Ramos (cell line): Measurements from ENCODE around the gene CDCA3.

Experiments used
- in situ Hi-C: fragments of 300-500 bp; cut with MboI; formaldehyde crosslinking; loops from one replicate; pipeline ENCODE4 v1.14.3; 2022; ENCODE audit warnings: low sequenced_read_pairs; ENCODE audit not compliant: unreplicated experiment

CDCA3 gene

DNA sequence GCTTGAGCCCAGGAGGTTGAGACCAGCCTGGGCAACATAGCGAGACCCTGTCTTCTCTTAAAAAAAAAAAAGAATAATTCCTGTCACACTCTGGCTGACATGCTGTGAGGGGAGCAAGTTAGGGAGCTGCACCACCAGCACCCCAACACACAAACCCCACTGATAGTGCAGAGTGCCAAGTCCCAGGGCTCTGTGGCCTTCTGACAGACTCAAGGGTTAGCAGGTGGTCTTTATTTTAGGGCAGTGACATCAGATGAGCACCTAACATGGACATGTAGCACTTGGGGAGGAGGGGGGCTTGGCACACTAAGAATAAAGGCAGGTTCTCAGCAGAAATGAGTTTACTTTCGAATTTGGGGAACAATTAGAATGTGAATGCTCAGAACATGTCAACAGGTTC is 7.7 kb upstream of the CDCA3 start:
- in situ Hi-C loops = no loop called here

DNA sequence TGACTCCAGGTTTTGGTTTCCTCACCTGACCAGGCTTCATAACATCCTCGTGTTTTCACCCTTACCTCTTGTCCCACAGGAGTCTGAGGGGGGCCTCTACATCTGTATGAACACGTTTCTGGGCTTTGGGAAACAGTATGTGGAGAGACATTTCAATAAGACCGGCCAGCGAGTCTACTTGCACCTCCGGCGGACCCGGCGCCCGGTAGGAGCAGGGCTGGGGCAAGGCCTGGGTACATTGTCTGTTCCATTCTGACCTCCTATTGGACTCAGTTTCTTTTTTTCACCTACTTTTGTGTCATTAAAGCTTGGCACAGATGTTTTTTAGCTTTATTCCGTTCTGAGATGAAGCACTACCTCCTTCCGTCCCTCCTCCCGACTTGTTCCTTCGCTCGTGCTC is 4.2 kb upstream of the CDCA3 start:
- in situ Hi-C loops = no loop called here

GRCh38 chr12:6854036-6854435 is 3.0 kb upstream of the CDCA3 start:
- in situ Hi-C loops = no loop called here

GRCh38 chr12:6853626-6854025 is 2.5 kb upstream of the CDCA3 start:
- in situ Hi-C loops = no loop called here

- in situ Hi-C loops = no loop called here
Observed at GRCh38 chr12:6852651-6853354, 1.7 kb upstream of the CDCA3 start.

- in situ Hi-C loops = no loop called here
Observed at GRCh38 chr12:6851921-6852650, 1.0 kb upstream of the CDCA3 start, which contains the start of gene USP5. Gene USP5 (plus strand): TSS chr12:6852150. CDS start chr12:6852180, 30 bp downstream.

- in situ Hi-C loops = no loop called here
Observed at GRCh38 chr12:6850796-6851152, 312 bp downstream of the CDCA3 start.

- in situ Hi-C loops = no loop called here
Observed at GRCh38 chr12:6849976-6850560, 1.0 kb downstream of the CDCA3 start.

GRCh38 chr12:6849427-6849826 is 1.7 kb downstream of the CDCA3 start:
- in situ Hi-C loops = no loop called here

DNA sequence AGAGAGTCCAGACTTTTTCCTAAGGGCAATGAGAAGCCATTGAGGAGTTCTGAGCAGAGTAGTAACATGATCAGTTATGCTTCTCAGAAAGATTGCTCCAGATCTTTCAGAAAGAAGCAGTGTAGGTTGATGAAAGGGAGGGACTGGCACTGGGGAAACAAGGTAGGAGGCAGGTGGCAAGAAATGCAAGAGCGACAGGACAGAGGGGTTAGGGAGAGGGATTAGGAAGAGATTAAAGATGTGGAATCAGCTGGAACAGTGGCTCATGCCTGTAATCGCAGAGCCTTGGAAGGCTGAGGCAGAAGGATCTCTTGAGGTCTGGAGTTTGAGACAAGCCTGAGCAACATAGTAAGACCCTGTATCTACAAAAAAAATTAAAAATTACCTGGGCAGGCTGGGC is 3.4 kb downstream of the CDCA3 start:
- in situ Hi-C loops = no loop called here

DNA sequence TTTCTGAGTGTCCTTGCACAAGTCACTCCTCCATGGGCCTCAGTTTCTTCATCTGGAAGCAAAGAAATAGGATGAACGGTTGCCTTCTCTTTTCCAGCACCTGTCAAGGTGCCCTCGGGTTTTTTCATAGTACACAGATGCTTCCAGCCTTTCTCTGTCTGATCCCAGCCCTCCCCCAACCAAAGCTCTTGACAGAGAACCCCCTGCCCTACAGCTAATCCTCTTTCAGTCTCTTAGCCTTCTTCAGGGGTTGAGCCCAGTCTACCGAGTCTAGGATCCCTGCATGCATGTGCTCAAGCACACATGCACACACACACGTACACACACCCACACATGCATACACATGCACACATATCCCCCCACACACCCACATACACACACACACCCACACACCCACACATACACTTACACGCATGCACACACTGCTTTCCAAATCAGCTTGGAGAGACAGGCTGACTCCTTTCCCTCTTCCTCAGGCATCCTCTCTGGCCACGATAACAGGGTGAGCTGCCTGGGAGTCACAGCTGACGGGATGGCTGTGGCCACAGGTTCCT is 4.7 kb downstream of the CDCA3 start:
- in situ Hi-C loops = no loop called here

- in situ Hi-C loops = no loop called here
Observed at GRCh38 chr12:6845395-6845794, 5.7 kb downstream of the CDCA3 start.

- in situ Hi-C loops = no loop called here
Observed at GRCh38 chr12:6843118-6843902, 7.8 kb downstream of the CDCA3 start.

- in situ Hi-C loops = no loop called here
Observed at GRCh38 chr12:6842075-6842474, 9.0 kb downstream of the CDCA3 start.

DNA sequence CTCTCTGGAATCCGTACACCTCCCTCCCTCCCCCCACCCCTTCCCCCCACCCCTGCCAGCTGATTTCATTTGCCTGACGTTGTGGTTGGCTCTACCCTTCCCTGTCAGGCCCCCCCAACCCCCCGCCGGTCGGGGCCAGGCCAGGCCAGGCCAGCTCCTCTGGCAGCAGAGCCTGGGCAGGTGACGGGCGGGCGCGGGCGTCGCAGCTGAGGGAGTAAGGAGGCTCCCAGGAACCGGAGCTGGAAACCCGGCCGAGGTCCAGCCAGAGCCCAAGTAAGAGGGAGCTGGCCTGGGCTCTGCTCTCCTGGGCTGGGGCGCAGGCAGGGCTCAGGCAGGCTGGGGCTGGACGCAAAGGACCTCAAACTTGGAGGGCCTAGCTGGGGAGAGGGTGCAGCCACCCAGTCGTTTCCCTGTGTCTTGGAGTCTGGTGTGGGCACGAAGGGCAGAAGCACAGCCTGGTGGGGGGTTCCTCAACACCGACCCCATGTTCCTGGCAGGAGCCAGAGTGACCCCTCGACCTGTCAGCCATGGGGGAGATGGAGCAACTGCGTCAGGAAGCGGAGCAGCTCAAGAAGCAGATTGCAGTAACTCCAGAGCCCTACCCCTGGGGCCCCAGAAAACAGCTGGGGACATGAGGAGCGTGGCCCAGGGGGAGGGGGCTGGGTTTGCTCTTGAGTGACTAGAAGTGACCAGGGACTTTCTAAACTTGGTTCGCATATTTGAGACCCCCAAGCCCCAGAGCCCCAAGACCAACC is 10.1 kb downstream of the CDCA3 start, which contains the start of gene GNB3:
GNB3 (plus strand) TSS at position 165 of the 755 bp plus-strand sequence; CDS start at position 528, 363 bp downstream.
- in situ Hi-C loops = no loop called here

DNA sequence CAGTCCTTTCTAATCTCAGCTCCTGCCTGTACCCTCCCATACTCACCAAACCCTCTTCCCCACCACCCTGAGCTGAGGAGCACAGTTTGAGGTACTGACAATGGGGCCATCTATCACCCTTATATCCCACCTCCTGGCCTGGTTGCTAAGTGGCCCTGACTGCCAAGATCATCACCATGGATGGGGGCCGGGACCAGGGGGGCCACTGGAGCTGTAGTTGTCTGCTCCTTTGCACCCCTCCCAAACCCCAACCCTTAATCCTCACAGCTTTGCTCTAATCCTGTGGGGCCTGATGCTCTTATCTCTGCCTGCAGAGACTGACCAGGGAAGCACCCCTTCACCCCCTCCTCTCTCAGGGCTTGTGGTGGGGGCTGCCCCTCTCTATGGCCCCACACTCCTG is 10.8 kb downstream of the CDCA3 start:
- in situ Hi-C loops = no loop called here

GRCh38 chr12:6839482-6840201 is 11.4 kb downstream of the CDCA3 start:
- in situ Hi-C loops = loop anchor here (10.0 kb wide), 1 partner anchor 215 kb away; no protein-coding TSS in a partner anchor

DNA sequence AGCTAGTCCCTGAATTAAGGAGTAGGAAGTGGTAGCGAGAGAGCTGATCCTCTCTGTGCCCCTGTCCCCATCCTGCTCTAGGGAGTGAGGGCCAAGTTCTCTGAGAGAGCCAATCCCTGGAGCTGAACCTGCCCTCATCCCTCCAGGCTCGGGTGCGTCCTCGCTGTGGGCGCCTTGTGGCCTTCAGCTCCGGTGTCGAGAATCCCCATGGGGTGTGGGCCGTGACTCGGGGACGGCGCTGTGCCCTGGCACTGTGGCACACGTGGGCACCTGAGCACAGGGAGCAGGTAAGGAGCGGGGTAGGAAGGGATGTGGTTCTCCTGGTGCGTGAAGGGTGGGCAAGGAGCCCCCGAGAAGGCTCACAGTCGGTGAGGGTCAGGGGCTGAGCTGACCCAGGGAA is 12.2 kb downstream of the CDCA3 start:
- in situ Hi-C loops = loop anchor here (10.0 kb wide), 1 partner anchor 214 kb away; no protein-coding TSS in a partner anchor
